HCT116 (cell line): ENCODE measurements around the gene MSANTD3.

Experiments
- EZH2phosphoT487 ChIP-seq: fragments of 200-600 bp; IDR thresholded peaks from 2 replicates; pipeline ENCODE4 v1.6.1; 2018; ENCODE audit warnings: antibody characterized with exemption, borderline replicate concordance
- TCF7L2 ChIP-seq: IDR thresholded peaks from 2 replicates; pipeline ENCODE4 v1.7.0; 2011; ENCODE audit warnings: borderline replicate concordance, inconsistent platforms; ENCODE audit not compliant: insufficient read depth, insufficient read length; ENCODE audit errors: extremely low read depth
- TF ChIP-seq, protein P1 (sequence below), 3 experiments: fragments of 200-600 bp in 1 of 3; sonication (generic) in 1 of 3; IDR thresholded peaks in 2 of 3; conservative IDR thresholded peaks in 1 of 3; 2 replicates each; pipeline ENCODE4 v1.5.1; 2012 to 2017; ENCODE audit warnings: low read depth in 2 of 3, low read length in 2 of 3, antibody characterized with exemption in 1 of 3, borderline replicate concordance in 1 of 3, control low read depth in 1 of 3, mild to moderate bottlenecking in 1 of 3, mixed read lengths in 1 of 3, mixed run types in 1 of 3, moderate library complexity in 1 of 3; ENCODE audit not compliant: insufficient read depth in 1 of 3
- TF ChIP-seq, protein P2 (sequence below): IDR thresholded peaks from 2 replicates; pipeline ENCODE4 v1.6.1; 2012; ENCODE audit warnings: low read depth

DNA sequence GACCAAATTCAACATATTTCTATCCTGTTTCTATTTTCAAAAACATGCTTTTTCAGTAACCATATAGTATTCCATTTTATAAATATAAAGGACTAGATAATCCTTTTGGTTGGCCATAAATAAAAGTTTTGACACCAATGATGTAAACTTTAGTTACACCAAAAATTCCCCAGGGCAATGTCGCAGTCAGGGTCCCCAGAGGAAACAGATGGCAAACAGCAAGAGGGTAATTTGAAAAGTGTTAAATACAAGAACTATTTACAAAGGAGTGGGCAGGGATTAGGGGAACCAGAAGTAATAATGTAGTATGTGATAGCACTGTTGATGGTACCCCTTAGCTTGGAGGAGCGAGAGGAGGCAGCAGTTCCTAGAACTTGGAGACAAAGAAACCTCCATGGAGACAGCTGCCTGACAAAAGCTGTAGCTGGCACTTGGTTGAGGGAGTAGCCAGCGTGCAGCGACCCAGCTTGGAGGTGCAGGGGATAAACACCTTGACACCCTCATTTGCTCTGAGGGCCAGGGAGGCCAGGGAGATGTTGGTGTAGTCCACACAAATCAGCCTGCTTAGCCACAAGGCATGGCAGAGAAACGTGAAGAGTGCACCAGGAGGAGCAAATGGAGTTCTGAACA, 18.3 kb upstream of the MSANTD3 start:
- no peak for TF ChIP-seq EZH2phosphoT487
- TF ChIP-seq, protein P1, sequence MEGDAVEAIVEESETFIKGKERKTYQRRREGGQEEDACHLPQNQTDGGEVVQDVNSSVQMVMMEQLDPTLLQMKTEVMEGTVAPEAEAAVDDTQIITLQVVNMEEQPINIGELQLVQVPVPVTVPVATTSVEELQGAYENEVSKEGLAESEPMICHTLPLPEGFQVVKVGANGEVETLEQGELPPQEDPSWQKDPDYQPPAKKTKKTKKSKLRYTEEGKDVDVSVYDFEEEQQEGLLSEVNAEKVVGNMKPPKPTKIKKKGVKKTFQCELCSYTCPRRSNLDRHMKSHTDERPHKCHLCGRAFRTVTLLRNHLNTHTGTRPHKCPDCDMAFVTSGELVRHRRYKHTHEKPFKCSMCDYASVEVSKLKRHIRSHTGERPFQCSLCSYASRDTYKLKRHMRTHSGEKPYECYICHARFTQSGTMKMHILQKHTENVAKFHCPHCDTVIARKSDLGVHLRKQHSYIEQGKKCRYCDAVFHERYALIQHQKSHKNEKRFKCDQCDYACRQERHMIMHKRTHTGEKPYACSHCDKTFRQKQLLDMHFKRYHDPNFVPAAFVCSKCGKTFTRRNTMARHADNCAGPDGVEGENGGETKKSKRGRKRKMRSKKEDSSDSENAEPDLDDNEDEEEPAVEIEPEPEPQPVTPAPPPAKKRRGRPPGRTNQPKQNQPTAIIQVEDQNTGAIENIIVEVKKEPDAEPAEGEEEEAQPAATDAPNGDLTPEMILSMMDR (IDR thresholded peaks at IDR 0.05 in 2 of 3, conservative IDR thresholded peaks at IDR 0.05 in 1 of 3; ENCODE audit: borderline replicate concordance in 1 of 3, insufficient read depth in 1 of 3, low read depth in 2 of 3, low read length in 2 of 3), result no peak
- TF ChIP-seq TCF7L2, result no peak
- TF ChIP-seq, protein P2, sequence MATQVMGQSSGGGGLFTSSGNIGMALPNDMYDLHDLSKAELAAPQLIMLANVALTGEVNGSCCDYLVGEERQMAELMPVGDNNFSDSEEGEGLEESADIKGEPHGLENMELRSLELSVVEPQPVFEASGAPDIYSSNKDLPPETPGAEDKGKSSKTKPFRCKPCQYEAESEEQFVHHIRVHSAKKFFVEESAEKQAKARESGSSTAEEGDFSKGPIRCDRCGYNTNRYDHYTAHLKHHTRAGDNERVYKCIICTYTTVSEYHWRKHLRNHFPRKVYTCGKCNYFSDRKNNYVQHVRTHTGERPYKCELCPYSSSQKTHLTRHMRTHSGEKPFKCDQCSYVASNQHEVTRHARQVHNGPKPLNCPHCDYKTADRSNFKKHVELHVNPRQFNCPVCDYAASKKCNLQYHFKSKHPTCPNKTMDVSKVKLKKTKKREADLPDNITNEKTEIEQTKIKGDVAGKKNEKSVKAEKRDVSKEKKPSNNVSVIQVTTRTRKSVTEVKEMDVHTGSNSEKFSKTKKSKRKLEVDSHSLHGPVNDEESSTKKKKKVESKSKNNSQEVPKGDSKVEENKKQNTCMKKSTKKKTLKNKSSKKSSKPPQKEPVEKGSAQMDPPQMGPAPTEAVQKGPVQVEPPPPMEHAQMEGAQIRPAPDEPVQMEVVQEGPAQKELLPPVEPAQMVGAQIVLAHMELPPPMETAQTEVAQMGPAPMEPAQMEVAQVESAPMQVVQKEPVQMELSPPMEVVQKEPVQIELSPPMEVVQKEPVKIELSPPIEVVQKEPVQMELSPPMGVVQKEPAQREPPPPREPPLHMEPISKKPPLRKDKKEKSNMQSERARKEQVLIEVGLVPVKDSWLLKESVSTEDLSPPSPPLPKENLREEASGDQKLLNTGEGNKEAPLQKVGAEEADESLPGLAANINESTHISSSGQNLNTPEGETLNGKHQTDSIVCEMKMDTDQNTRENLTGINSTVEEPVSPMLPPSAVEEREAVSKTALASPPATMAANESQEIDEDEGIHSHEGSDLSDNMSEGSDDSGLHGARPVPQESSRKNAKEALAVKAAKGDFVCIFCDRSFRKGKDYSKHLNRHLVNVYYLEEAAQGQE, result no peak
